Activated T-cell treated with anti-CD3 and anti-CD28 coated beads, Interleukin-2, amount 50 U/mL, for 72 hours (primary cell): ENCODE data around the gene OLA1. TPM values are rescaled to one million over a fixed set of nuclear protein-coding genes. Genes with fewer than 3 reads are reported as not detected.
A peak's percentile ranks its signal among the peaks of the same experiment; 100 is the strongest.
"Not testable (repeated sequence)": the region's sequence is repeated elsewhere in the genome, so short reads cannot be mapped to it uniquely, and the experiment has no call there.

Experiments used
- ATAC-seq, 2 donors: fragments of 150-1000 bp; cut with Tn5 transposase; replicated peaks in 1 of 2; 2 replicates each; pipeline ENCODE4 v1.10.0; 2021; ENCODE audit warnings: moderate library complexity in 2 of 2, mild to moderate bottlenecking in 1 of 2
- DNase-seq, 2 donors: peaks; one replicate each; pipeline ENCODE4 v3.0.0; 2021 to 2022; ENCODE audit warnings: mixed read lengths in 1 of 2
- H3K27ac Mint-ChIP-seq: one replicate; pipeline ENCODE4 v1.8.0; 2022; ENCODE audit warnings: mild to moderate bottlenecking, moderate library complexity, mixed read lengths
- H3K27me3 Mint-ChIP-seq: one replicate; pipeline ENCODE4 v1.8.0; 2022; ENCODE audit warnings: low read depth, mixed read lengths
- H3K36me3 Mint-ChIP-seq, 2 donors: one replicate each; pipeline ENCODE4 v1.8.0; 2022; ENCODE audit warnings: mixed read lengths in 2 of 2, mild to moderate bottlenecking in 1 of 2; ENCODE audit not compliant: insufficient read depth in 2 of 2
- H3K4me1 Mint-ChIP-seq: one replicate; pipeline ENCODE4 v1.8.0; 2022; ENCODE audit warnings: low read depth, mixed read lengths
- H3K4me3 Mint-ChIP-seq, 2 donors: one replicate each; pipeline ENCODE4 v1.8.0; 2022; ENCODE audit warnings: mild to moderate bottlenecking in 2 of 2, mixed read lengths in 2 of 2, moderate library complexity in 2 of 2
- H3K9me3 Mint-ChIP-seq, 2 donors: one replicate each; pipeline ENCODE4 v1.8.0; 2022; ENCODE audit warnings: mixed read lengths in 2 of 2
- total RNA-seq, 2 donors: library from RNA; stranded (reverse); gene quantifications; one replicate each; pipeline ENCODE4 v1.2.3, GENCODE V29; 2022

Gene OLA1
- total RNA-seq, 2 donors from 2014 or later: 89.2 to 100 TPM

DNA sequence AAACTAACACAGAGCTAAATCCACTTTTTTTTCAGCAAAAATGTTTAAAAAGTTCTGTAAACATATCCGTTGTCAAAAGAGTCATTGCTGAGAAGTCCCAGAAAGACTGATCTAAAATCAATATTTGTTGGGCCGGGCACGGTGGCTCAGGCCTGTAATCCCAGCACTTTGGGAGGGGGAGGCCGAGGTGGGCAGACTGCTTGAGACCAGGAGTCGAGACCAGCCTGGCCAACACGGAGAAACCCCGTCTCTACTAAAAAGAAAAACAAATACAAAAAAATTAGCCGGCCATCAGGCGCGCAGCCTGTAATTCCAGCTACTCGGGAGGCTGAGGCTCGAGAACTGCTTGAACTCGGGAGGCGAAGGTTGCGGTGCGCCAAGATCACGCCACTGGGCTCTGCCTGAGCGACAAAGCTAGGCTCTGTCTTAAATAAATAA is 1.4 kb downstream of the OLA1 start:
- H3K4me1 Mint-ChIP-seq: peaks cover 31% of the 10 kb centered on the region
- no peaks in the 10 kb centered on the region for H3K9me3 Mint-ChIP-seq
- peaks cover 3 to 7% of the 10 kb centered on the region in 2 donors for H3K36me3 Mint-ChIP-seq
- peak overlapping the region; percentile 37 to 58 for H3K4me3 Mint-ChIP-seq
- DNase-seq: no peak
- H3K27ac Mint-ChIP-seq: no peak overlapping the region
- no peaks in the 10 kb centered on the region for H3K27me3 Mint-ChIP-seq
- no peak for ATAC-seq

DNA sequence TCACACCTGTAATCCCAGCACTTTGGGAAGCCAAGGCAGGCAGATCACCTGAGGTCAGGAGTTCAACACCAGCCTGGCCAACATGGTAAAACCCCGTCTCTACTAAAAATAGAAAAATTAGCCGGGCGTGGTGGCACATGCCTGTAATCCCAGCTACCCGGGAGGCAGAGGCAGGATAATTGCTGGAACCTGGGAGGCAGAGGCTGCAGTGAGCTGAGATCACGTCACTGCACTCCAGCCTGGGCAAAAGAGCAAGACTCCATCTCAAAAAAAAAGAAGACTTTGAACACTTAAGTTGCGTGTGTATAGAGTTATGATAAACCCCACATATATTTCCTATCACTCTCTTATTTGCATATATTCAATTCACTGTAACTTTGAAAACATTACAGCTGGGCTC is 2.7 kb downstream of the OLA1 start:
- H3K27me3 Mint-ChIP-seq, ATAC-seq, H3K9me3 Mint-ChIP-seq, H3K36me3 Mint-ChIP-seq, DNase-seq, H3K27ac Mint-ChIP-seq, H3K4me3 Mint-ChIP-seq: not testable (repeated sequence)
- peaks cover 31% of the 10 kb centered on the region for H3K4me1 Mint-ChIP-seq

GRCh38 chr2:174245065-174245464 is 3.3 kb downstream of the OLA1 start:
- Mint-ChIP-seq H3K9me3 (no peaks in the 10 kb centered on the region), H3K4me3 (no peak overlapping the region), H3K36me3 (peaks cover 3 to 7% of the 10 kb centered on the region in 2 donors), H3K27me3 (no peaks in the 10 kb centered on the region), H3K27ac (no peak overlapping the region), H3K4me1 (peaks cover 31% of the 10 kb centered on the region)
- DNase-seq: no peak
- no peak for ATAC-seq

GRCh38 chr2:174243812-174244211 is 4.5 kb downstream of the OLA1 start:
- peaks cover 3 to 7% of the 10 kb centered on the region in 2 donors for H3K36me3 Mint-ChIP-seq
- H3K4me1 Mint-ChIP-seq: peaks cover 22% of the 10 kb centered on the region
- DNase-seq (no peak), ATAC-seq (no peak)
- H3K4me3 Mint-ChIP-seq: no peak overlapping the region
- H3K27ac Mint-ChIP-seq: peak overlapping the region; percentile 54
- H3K9me3 Mint-ChIP-seq: no peaks in the 10 kb centered on the region
- H3K27me3 Mint-ChIP-seq: no peaks in the 10 kb centered on the region

GRCh38 chr2:174240097-174240496 is 8.2 kb downstream of the OLA1 start:
- Mint-ChIP-seq H3K4me3 (no peak overlapping the region), H3K36me3 (peaks cover 2 to 4% of the 10 kb centered on the region in 2 donors), H3K9me3 (no peaks in the 10 kb centered on the region), H3K27ac (no peak overlapping the region), H3K4me1 (peaks cover 15% of the 10 kb centered on the region), H3K27me3 (no peaks in the 10 kb centered on the region)
- ATAC-seq: no peak
- no peak for DNase-seq

DNA sequence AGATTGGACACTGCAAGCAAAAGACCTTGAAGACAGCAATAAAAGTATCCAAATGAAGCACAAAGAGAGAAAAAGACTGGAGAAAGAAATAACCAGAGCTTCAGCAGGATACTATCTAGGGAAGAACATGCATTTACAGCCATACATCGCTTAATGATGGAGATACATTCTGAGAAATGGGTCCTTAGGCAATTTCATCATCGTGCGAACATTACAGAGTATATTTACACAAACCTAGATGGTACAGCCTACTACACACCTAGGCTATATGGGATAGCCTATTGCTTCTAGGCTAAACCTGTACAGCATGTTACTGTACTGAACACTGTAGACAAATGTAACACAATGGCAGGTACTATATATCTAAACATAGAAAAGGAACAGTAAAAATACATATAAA is 11.9 kb downstream of the OLA1 start:
- no peaks in the 10 kb centered on the region for H3K9me3 Mint-ChIP-seq
- no peaks in the 10 kb centered on the region for H3K27me3 Mint-ChIP-seq
- DNase-seq: no peak
- peaks cover 0 to 3% of the 10 kb centered on the region in 2 donors for H3K36me3 Mint-ChIP-seq
- H3K4me3 Mint-ChIP-seq: no peak overlapping the region
- no peak overlapping the region for H3K27ac Mint-ChIP-seq
- ATAC-seq: no peak
- H3K4me1 Mint-ChIP-seq: peaks cover 26% of the 10 kb centered on the region

DNA sequence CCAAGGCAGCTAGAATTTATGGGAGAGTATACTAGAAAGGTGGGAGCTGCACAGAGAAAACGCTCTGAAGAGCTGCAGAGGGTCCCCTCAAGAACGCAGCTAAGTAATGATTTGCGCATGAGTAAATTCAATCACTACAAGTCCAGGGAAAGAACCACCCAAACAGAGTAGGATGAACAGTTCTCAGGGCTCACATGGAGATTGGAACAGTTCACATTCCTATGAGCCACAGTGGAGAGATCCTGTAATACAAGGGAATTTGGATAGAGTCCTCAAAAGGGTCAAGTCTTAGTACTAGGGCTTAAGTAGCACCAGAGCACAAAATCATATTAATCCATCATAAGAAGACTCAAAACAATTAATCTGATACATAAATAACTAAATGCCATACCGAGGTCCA is 12.7 kb downstream of the OLA1 start:
- peaks cover 26% of the 10 kb centered on the region for H3K4me1 Mint-ChIP-seq
- H3K4me3 Mint-ChIP-seq: no peak overlapping the region
- H3K27ac Mint-ChIP-seq: no peak overlapping the region
- DNase-seq (no peak), ATAC-seq (no peak)
- H3K36me3 Mint-ChIP-seq: peaks cover 0 to 3% of the 10 kb centered on the region in 2 donors
- no peaks in the 10 kb centered on the region for H3K27me3 Mint-ChIP-seq
- no peaks in the 10 kb centered on the region for H3K9me3 Mint-ChIP-seq

DNA sequence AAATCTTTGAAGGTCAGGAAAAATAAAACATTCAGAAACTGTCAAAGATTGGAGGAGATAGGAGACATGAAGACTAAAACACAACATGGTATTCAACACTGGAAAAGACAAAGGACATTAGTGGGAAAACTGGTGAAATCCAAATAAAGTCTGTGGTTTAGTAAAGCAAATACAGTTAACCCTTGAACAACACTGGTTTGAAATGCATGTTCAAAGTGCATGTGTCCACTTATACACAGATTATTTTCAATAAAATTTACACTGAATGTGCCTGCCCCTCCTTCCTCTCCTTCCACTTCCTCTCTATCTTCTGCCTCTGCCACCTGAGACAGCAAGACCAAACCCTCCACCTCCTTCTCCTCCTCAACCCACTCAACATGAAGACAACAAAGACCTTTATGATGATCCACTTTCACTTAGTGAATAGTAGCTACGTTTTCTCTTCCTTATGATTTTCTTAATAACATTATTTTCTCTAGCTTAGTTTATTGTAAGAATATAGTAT is 14.5 kb downstream of the OLA1 start:
- no peak overlapping the region for H3K27ac Mint-ChIP-seq
- H3K27me3 Mint-ChIP-seq: no peaks in the 10 kb centered on the region
- no peak for DNase-seq
- ATAC-seq: no peak
- no peaks in the 10 kb centered on the region for H3K9me3 Mint-ChIP-seq
- H3K4me3 Mint-ChIP-seq: no peak overlapping the region
- peaks cover 0 to 8% of the 10 kb centered on the region in 2 donors for H3K36me3 Mint-ChIP-seq
- H3K4me1 Mint-ChIP-seq: peaks cover 34% of the 10 kb centered on the region

DNA sequence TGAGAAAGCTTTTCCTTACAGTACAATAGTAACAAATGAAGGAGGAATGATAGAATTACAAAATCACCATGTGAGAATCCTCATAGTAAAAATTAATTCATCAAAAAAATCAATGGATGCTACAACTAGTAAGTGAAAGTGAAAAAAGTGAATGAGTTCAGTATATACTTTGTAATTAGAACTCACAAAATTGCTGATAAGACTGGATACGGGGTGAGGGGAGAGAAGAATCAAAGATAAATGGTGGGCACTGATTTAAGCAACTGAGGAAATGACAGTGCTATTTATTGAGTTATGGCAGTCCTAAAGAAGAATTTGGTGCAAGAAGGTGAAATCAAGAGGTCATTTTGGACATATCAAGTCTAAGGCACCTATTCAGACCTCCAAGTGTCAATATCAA is 20.6 kb downstream of the OLA1 start:
- H3K27ac Mint-ChIP-seq: no peak overlapping the region
- ATAC-seq (no peak), DNase-seq (no peak)
- no peaks in the 10 kb centered on the region for H3K27me3 Mint-ChIP-seq
- H3K4me1 Mint-ChIP-seq: peaks cover 8% of the 10 kb centered on the region
- H3K36me3 Mint-ChIP-seq: peaks cover 4 to 18% of the 10 kb centered on the region in 2 donors
- H3K9me3 Mint-ChIP-seq: no peaks in the 10 kb centered on the region
- H3K4me3 Mint-ChIP-seq: no peak overlapping the region

- H3K36me3 Mint-ChIP-seq: peaks cover 4 to 21% of the 10 kb centered on the region in 2 donors
- DNase-seq (no peak), ATAC-seq (no peak)
Observed at GRCh38 chr2:174224665-174225288, 23.6 kb downstream of the OLA1 start.

GRCh38 chr2:174224125-174224524 is 24.2 kb downstream of the OLA1 start:
- Mint-ChIP-seq H3K36me3 (peaks cover 4 to 19% of the 10 kb centered on the region in 2 donors), H3K4me1 (peaks cover 8% of the 10 kb centered on the region), H3K27ac (no peak overlapping the region), H3K9me3 (no peaks in the 10 kb centered on the region), H3K4me3 (no peak overlapping the region), H3K27me3 (no peaks in the 10 kb centered on the region)
- DNase-seq: no peak
- no peak for ATAC-seq

More at GRCh38 chr2:174224665-174225288, 23.6 kb downstream of the OLA1 start:
- Mint-ChIP-seq H3K9me3 (no peaks in the 10 kb centered on the region), H3K27me3 (no peaks in the 10 kb centered on the region), H3K27ac (no peak overlapping the region), H3K4me1 (peaks cover 12% of the 10 kb centered on the region), H3K4me3 (no peak overlapping the region)

- Mint-ChIP-seq H3K27ac (no peak overlapping the region), H3K9me3 (no peaks in the 10 kb centered on the region), H3K4me1 (peaks cover 4% of the 10 kb centered on the region), H3K36me3 (peaks cover 4 to 14% of the 10 kb centered on the region in 2 donors), H3K27me3 (no peaks in the 10 kb centered on the region), H3K4me3 (no peak overlapping the region)
- DNase-seq (no peak), ATAC-seq (no peak)
Observed at GRCh38 chr2:174223388-174223787, 24.9 kb downstream of the OLA1 start.

DNA sequence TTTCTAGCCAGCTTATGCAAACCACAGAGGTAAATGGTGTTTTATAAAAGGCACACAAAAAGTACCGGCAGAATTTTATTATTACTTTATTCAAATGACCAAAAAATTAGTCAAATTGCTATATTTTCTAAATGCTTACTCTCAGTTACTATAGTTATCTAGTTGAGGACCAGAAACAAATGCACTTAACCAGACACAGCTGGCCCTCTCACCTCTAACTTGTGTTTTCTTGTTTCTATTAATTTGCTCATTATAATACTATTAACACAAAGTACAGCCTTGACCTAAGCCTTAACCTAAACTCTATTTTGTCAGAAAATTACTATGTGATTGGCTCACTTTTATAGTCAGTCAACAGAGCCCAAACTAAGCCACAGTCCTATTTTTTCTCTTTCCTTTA is 26.2 kb downstream of the OLA1 start:
- Mint-ChIP-seq H3K27ac (no peak overlapping the region), H3K9me3 (no peaks in the 10 kb centered on the region), H3K4me3 (no peak overlapping the region), H3K27me3 (no peaks in the 10 kb centered on the region), H3K36me3 (peaks cover 3 to 10% of the 10 kb centered on the region in 2 donors), H3K4me1 (peaks cover 4% of the 10 kb centered on the region)
- DNase-seq (no peak), ATAC-seq (no peak)

DNA sequence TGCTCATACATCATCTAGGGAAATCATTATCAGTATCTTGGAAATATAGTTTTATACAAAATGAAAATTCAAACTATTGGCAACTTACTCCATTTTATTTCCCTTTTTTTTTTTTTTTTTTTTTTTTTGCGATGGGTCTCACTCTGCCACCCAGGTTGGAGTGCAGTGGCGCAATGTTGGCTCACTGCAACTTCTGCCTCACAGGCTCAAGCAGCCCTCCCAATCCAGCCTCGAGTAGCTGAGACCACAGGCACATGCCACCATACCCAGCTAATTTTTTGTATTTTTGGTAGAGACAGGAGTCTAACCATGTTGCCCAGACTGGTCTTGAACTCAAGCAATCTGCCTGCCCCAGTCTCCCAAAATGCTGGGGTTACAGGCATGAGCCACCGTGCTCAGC is 29.0 kb downstream of the OLA1 start:
- Mint-ChIP-seq H3K4me1 (peaks cover 4% of the 10 kb centered on the region), H3K27ac (no peak overlapping the region), H3K9me3 (no peaks in the 10 kb centered on the region), H3K4me3 (no peak overlapping the region), H3K27me3 (no peaks in the 10 kb centered on the region), H3K36me3 (peaks cover 0 to 7% of the 10 kb centered on the region in 2 donors)
- ATAC-seq (no peak), DNase-seq (no peak)
